HCT116 (cell line): ENCODE measurements around the gene THUMPD3. TPM values are rescaled to one million over a fixed set of nuclear protein-coding genes. Genes with fewer than 3 reads are reported as not detected.

ENCODE experiments used
- ATAC-seq: fragments of 200-7000 bp; cut with Tn5 transposase; 2 replicates; pipeline ENCODE4 v1.9.1; 2020; ENCODE audit warnings: mild to moderate bottlenecking, moderate library complexity
- BruUV-seq: library from RNA; stranded (reverse); fragments of 400-500 nt; replicated peaks from 2 replicates; lab custom pipeline; 2021; lab: Mats Ljungman, UMichigan
- CTCF ChIA-PET: fragments of 300-600 bp; sonication (Branson Sonifier 250); formaldehyde crosslinking; loops from one replicate; lab custom pipeline; 2021; ENCODE audit warnings: antibody characterized with exemption; lab: Charles Lee
- POLR2A ChIA-PET: fragments of 300-600, 350-600 bp; sonication (Branson Sonifier 250); formaldehyde crosslinking; loops from one replicate; lab custom pipeline; 2021; ENCODE audit warnings: antibody characterized with exemption; lab: Charles Lee
- RAD21 ChIA-PET, 2 experiments: fragments of 300-600 bp; sonication (Branson Sonifier 250); formaldehyde crosslinking; loops; one replicate each; lab custom pipeline; 2023; ENCODE audit warnings: low total read pairs in 2 of 2; ENCODE audit not compliant: uncharacterized antibody in 2 of 2, unreplicated experiment in 2 of 2, low non-redundant PET in 1 of 2; lab: Charles Lee
- DNase-seq: peaks from one replicate; pipeline ENCODE4 v3.0.0-alpha.2; 2010; ENCODE audit warnings: low read depth, low spot score
- H2AFZ ChIP-seq: fragments of 200-600 bp; shearing (Covaris generic), sonication (generic); 2 replicates; pipeline ENCODE4 v1.6.1; 2017; ENCODE audit warnings: low read depth, mixed run types, mixed read lengths, antibody characterized with exemption, low read length; ENCODE audit not compliant: poor library complexity, severe bottlenecking
- H3K27ac ChIP-seq: 2 replicates; pipeline ENCODE4 v1.5.1; 2012; ENCODE audit warnings: low read depth, low read length
- H3K27me3 ChIP-seq: fragments of 200-600 bp; sonication (generic); 2 replicates; pipeline ENCODE4 v1.6.1; 2016; ENCODE audit warnings: mixed run types, low read length, mixed read lengths; ENCODE audit not compliant: insufficient read depth
- H3K36me3 ChIP-seq, 2 experiments: fragments of 200-500 bp in 1 of 2; fragments of 200-600 bp in 1 of 2; sonication (Bioruptor generic) in 1 of 2; sonication (generic) in 1 of 2; 2 replicates each; pipeline versions ENCODE4 v1.5.1 to v1.6.1; 2014 to 2016; ENCODE audit warnings: low read length in 2 of 2, inconsistent platforms in 1 of 2, mixed read lengths in 1 of 2, mixed run types in 1 of 2; ENCODE audit not compliant: insufficient read depth in 2 of 2, control insufficient read depth in 1 of 2
- H3K4me1 ChIP-seq, 2 experiments: fragments of 200-600 bp in 1 of 2; sonication (generic) in 1 of 2; 2 replicates each; pipeline versions ENCODE4 v1.5.1 to v1.6.1; 2012 to 2017; ENCODE audit warnings: low read length in 2 of 2, inconsistent platforms in 1 of 2, mild to moderate bottlenecking in 1 of 2, mixed read lengths in 1 of 2, mixed run types in 1 of 2, moderate library complexity in 1 of 2; ENCODE audit not compliant: insufficient read depth in 2 of 2, control insufficient read depth in 1 of 2
- H3K4me2 ChIP-seq: fragments of 200-600 bp; sonication (generic); 2 replicates; pipeline ENCODE4 v1.6.1; 2017; ENCODE audit warnings: mixed run types, low read length, mixed read lengths
- H3K4me3 ChIP-seq, 2 experiments: fragments of 200-600 bp in 1 of 2; sonication (generic) in 1 of 2; replicated peaks in 1 of 2; 2 replicates each; pipeline ENCODE4 v1.5.1; 2011 to 2016; ENCODE audit warnings: low read length in 2 of 2, control low read depth in 1 of 2, low read depth in 1 of 2, mild to moderate bottlenecking in 1 of 2, mixed read lengths in 1 of 2, mixed run types in 1 of 2
- H3K79me2 ChIP-seq: fragments of 200-600 bp; sonication (generic); 2 replicates; pipeline ENCODE4 v1.6.1; 2017; ENCODE audit warnings: mild to moderate bottlenecking, mixed run types, low read length, moderate library complexity, mixed read lengths; ENCODE audit not compliant: insufficient read depth
- H3K9ac ChIP-seq: fragments of 200-600 bp; sonication (generic); 2 replicates; pipeline ENCODE4 v1.6.1; 2016; ENCODE audit warnings: low read length, mixed read lengths
- H3K9me2 ChIP-seq: fragments of 200-600 bp; sonication (generic), shearing (Covaris generic); 2 replicates; pipeline ENCODE4 v1.6.1; 2017; ENCODE audit warnings: mixed run types, mild to moderate bottlenecking, moderate library complexity; ENCODE audit not compliant: insufficient read depth
- H3K9me3 ChIP-seq, 2 experiments: fragments of 200-500 bp in 1 of 2; fragments of 200-600 bp in 1 of 2; sonication (Bioruptor generic) in 1 of 2; sonication (generic) in 1 of 2; 2 replicates each; pipeline ENCODE4 v1.6.1; 2014 to 2017; ENCODE audit warnings: low read length in 2 of 2, mixed read lengths in 2 of 2, inconsistent platforms in 1 of 2, low read depth in 1 of 2, mild to moderate bottlenecking in 1 of 2, mixed run types in 1 of 2, moderate library complexity in 1 of 2; ENCODE audit not compliant: control insufficient read depth in 1 of 2, insufficient read depth in 1 of 2
- H4K20me1 ChIP-seq: fragments of 200-600 bp; sonication (generic), shearing (Covaris generic); 2 replicates; pipeline ENCODE4 v1.6.1; 2017; ENCODE audit warnings: mixed run types, mild to moderate bottlenecking, moderate library complexity; ENCODE audit not compliant: insufficient read depth
- CBX3 ChIP-seq: IDR thresholded peaks from 2 replicates; pipeline ENCODE4 v1.6.1; 2012; ENCODE audit warnings: low read depth
- CEBPB ChIP-seq: IDR thresholded peaks from 2 replicates; pipeline ENCODE4 v1.6.1; 2012; ENCODE audit warnings: low read depth
- ELF1 ChIP-seq: IDR thresholded peaks from 2 replicates; pipeline ENCODE4 v1.6.1; 2012; ENCODE audit warnings: low read depth, borderline replicate concordance
- EZH2 ChIP-seq: fragments of 200-600 bp; sonication (generic); IDR thresholded peaks from 2 replicates; pipeline ENCODE4 v1.6.1; 2017; ENCODE audit warnings: antibody characterized with exemption, mixed run types
- EZH2phosphoT487 ChIP-seq: fragments of 200-600 bp; IDR thresholded peaks from 2 replicates; pipeline ENCODE4 v1.6.1; 2018; ENCODE audit warnings: antibody characterized with exemption, borderline replicate concordance
- FOSL1 ChIP-seq: IDR thresholded peaks from 2 replicates; pipeline ENCODE4 v1.6.1; 2012; ENCODE audit warnings: low read depth
- JUND ChIP-seq: IDR thresholded peaks from 2 replicates; pipeline ENCODE4 v1.6.1; 2012
- POLR2A ChIP-seq: IDR thresholded peaks from 2 replicates; pipeline ENCODE4 v1.7.0; 2011; ENCODE audit warnings: borderline replicate concordance; ENCODE audit not compliant: insufficient read depth, insufficient read length; ENCODE audit errors: extremely low read depth
- POLR2AphosphoS5 ChIP-seq: IDR thresholded peaks from 2 replicates; pipeline ENCODE4 v1.6.1; 2011; ENCODE audit warnings: mild to moderate bottlenecking, low read depth, low read length, moderate library complexity
- RAD21 ChIP-seq: IDR thresholded peaks from 2 replicates; pipeline ENCODE4 v1.6.1; 2012; ENCODE audit warnings: low read depth, mild to moderate bottlenecking
- SIN3A ChIP-seq: IDR thresholded peaks from 2 replicates; pipeline ENCODE4 v1.6.1; 2012; ENCODE audit warnings: low read depth
- SP1 ChIP-seq: IDR thresholded peaks from 2 replicates; pipeline ENCODE4 v1.6.1; 2012; ENCODE audit warnings: low read depth
- SRF ChIP-seq: IDR thresholded peaks from 2 replicates; pipeline ENCODE4 v1.6.1; 2012; ENCODE audit warnings: low read depth
- TCF7L2 ChIP-seq: IDR thresholded peaks from 2 replicates; pipeline ENCODE4 v1.7.0; 2011; ENCODE audit warnings: borderline replicate concordance, inconsistent platforms; ENCODE audit not compliant: insufficient read depth, insufficient read length; ENCODE audit errors: extremely low read depth
- ZNF274 ChIP-seq: fragments of 200-500 bp; sonication (Bioruptor generic); IDR thresholded peaks from 2 replicates; pipeline ENCODE4 v1.6.1; 2014; ENCODE audit warnings: mild to moderate bottlenecking, low read depth, low read length, inconsistent platforms
- intact Hi-C: fragments of 100-400 bp; cut with micrococcal nuclease; formaldehyde crosslinking; loops from 2 replicates; pipeline ENCODE4 v1.10.0; 2022
- total RNA-seq: library from RNA; stranded (reverse); gene quantifications from one replicate; pipeline ENCODE4 v1.2.1, GENCODE V29; 2021; ENCODE audit not compliant: unreplicated experiment
- TF ChIP-seq, protein P1 (sequence below): IDR thresholded peaks from 2 replicates; pipeline ENCODE4 v1.6.1; 2011; ENCODE audit warnings: mild to moderate bottlenecking, low read length, moderate library complexity; ENCODE audit not compliant: insufficient replicate concordance; ENCODE audit errors: extremely low read depth
- TF ChIP-seq, protein P2 (sequence below), 3 experiments: fragments of 200-600 bp in 1 of 3; sonication (generic) in 1 of 3; IDR thresholded peaks in 2 of 3; conservative IDR thresholded peaks in 1 of 3; 2 replicates each; pipeline ENCODE4 v1.5.1; 2012 to 2017; ENCODE audit warnings: low read depth in 2 of 3, low read length in 2 of 3, antibody characterized with exemption in 1 of 3, borderline replicate concordance in 1 of 3, control low read depth in 1 of 3, mild to moderate bottlenecking in 1 of 3, mixed read lengths in 1 of 3, mixed run types in 1 of 3, moderate library complexity in 1 of 3; ENCODE audit not compliant: insufficient read depth in 1 of 3

Gene THUMPD3
- total RNA-seq, 1 experiment from 2014 or later: 79.5 TPM

GRCh38 chr3:9406856-9407626 lies 44.2 kb downstream of the THUMPD3 start:
- RAD21 ChIA-PET: no interaction called here
- Histone ChIP-seq H3K4me2 (no peak overlapping the region), H3K4me3 (no peak overlapping the region), H4K20me1 (peaks cover 77% of the 10 kb centered on the region; the same call in 1 of the 2 replicates), H3K36me3 (no peaks in the 10 kb centered on the region; a peak in 1 of 4 replicates), H3K4me1 (peaks cover 27 to 30% of the 10 kb centered on the region in 2 experiments), H3K27ac (no peak overlapping the region), H3K9ac (no peak overlapping the region)
- ATAC-seq: no peak
- no peak for DNase-seq
- intact Hi-C loops: no loop called here
- BruUV-seq: no TSS peak
- CTCF ChIA-PET: no interaction called here
- TF ChIP-seq SIN3A: no peak
- no peak for TF ChIP-seq FOSL1
- no peak for TF ChIP-seq SP1
- no peak for TF ChIP-seq POLR2AphosphoS5
- TF ChIP-seq POLR2A: no peak
- no peak for TF ChIP-seq JUND
- TF ChIP-seq TCF7L2: no peak
- TF ChIP-seq EZH2phosphoT487: no peak
- TF ChIP-seq ELF1: no peak
- TF ChIP-seq SRF: no peak
- TF ChIP-seq, all 23 proteins: peak for 0
- Histone ChIP-seq H2AFZ (no peak overlapping the region), H3K9me3 (no peaks in the 10 kb centered on the region), H3K79me2 (peaks cover 100% of the 10 kb centered on the region), H3K27me3 (no peaks in the 10 kb centered on the region), H3K9me2 (no peaks in the 10 kb centered on the region)
- POLR2A ChIA-PET: interaction anchor here (0.9 kb wide), 1 partner anchor 10 kb away, joined by 3 read pairs; no protein-coding TSS in a partner anchor

- Histone ChIP-seq H3K4me1 (peaks cover 17 to 20% of the 10 kb centered on the region in 2 experiments), H3K27me3 (no peaks in the 10 kb centered on the region), H3K27ac (no peak overlapping the region), H3K4me3 (no peak overlapping the region), H3K9ac (no peak overlapping the region), H2AFZ (no peak overlapping the region), H3K4me2 (no peak overlapping the region), H3K79me2 (peaks cover 100% of the 10 kb centered on the region), H3K9me2 (no peaks in the 10 kb centered on the region), H3K36me3 (no peaks in the 10 kb centered on the region; a peak in 1 of 4 replicates), H4K20me1 (peaks cover 76% of the 10 kb centered on the region; the same call in 1 of the 2 replicates), H3K9me3 (no peaks in the 10 kb centered on the region)
- POLR2A ChIA-PET: interaction anchor here (3.6 kb wide), 1 partner anchor 11 kb away, joined by 16 read pairs; the partner anchor contains the start of gene SETD5
- DNase-seq: no peak
- no TSS peak for BruUV-seq
- intact Hi-C loops: no loop called here
- ATAC-seq: no peak
- CTCF ChIA-PET: no interaction called here
- RAD21 ChIA-PET: no interaction called here
- no peak for TF ChIP-seq CBX3
- no peak for TF ChIP-seq RAD21
- TF ChIP-seq SIN3A: no peak
- TF ChIP-seq, protein P1, sequence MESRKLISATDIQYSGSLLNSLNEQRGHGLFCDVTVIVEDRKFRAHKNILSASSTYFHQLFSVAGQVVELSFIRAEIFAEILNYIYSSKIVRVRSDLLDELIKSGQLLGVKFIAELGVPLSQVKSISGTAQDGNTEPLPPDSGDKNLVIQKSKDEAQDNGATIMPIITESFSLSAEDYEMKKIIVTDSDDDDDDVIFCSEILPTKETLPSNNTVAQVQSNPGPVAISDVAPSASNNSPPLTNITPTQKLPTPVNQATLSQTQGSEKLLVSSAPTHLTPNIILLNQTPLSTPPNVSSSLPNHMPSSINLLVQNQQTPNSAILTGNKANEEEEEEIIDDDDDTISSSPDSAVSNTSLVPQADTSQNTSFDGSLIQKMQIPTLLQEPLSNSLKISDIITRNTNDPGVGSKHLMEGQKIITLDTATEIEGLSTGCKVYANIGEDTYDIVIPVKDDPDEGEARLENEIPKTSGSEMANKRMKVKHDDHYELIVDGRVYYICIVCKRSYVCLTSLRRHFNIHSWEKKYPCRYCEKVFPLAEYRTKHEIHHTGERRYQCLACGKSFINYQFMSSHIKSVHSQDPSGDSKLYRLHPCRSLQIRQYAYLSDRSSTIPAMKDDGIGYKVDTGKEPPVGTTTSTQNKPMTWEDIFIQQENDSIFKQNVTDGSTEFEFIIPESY: no peak
- TF ChIP-seq, protein P2, sequence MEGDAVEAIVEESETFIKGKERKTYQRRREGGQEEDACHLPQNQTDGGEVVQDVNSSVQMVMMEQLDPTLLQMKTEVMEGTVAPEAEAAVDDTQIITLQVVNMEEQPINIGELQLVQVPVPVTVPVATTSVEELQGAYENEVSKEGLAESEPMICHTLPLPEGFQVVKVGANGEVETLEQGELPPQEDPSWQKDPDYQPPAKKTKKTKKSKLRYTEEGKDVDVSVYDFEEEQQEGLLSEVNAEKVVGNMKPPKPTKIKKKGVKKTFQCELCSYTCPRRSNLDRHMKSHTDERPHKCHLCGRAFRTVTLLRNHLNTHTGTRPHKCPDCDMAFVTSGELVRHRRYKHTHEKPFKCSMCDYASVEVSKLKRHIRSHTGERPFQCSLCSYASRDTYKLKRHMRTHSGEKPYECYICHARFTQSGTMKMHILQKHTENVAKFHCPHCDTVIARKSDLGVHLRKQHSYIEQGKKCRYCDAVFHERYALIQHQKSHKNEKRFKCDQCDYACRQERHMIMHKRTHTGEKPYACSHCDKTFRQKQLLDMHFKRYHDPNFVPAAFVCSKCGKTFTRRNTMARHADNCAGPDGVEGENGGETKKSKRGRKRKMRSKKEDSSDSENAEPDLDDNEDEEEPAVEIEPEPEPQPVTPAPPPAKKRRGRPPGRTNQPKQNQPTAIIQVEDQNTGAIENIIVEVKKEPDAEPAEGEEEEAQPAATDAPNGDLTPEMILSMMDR (IDR thresholded peaks at IDR 0.05 in 2 of 3, conservative IDR thresholded peaks at IDR 0.05 in 1 of 3; ENCODE audit: borderline replicate concordance in 1 of 3, insufficient read depth in 1 of 3, low read depth in 2 of 3, low read length in 2 of 3): no peak
- TF ChIP-seq ZNF274: no peak
- TF ChIP-seq CEBPB: no peak
- TF ChIP-seq EZH2: no peak
- TF ChIP-seq POLR2A: no peak
- TF ChIP-seq TCF7L2: no peak
- TF ChIP-seq SP1: no peak
- no peak for TF ChIP-seq JUND
Measured at GRCh38 chr3:9408061-9408460, 45.2 kb downstream of the THUMPD3 start.
